NB4 (cell line): ENCODE measurements around the gene PLXNC1.

ENCODE experiments used
- CTCF ChIP-seq: IDR thresholded peaks from one replicate; pipeline ENCODE4 v1.5.1; 2012; ENCODE audit warnings: low read depth, low read length
- POLR2A ChIP-seq: IDR thresholded peaks from 2 replicates; pipeline ENCODE4 v1.6.1; 2011; ENCODE audit warnings: mild to moderate bottlenecking; ENCODE audit not compliant: insufficient read length; ENCODE audit errors: extremely low read depth

- TF ChIP-seq CTCF (no peak), POLR2A (no peak)
Measured at GRCh38 chr12:94171595-94171930, 23.2 kb downstream of the PLXNC1 start.
